Limb (tissue), 2 donors: ENCODE results near the gene RALGDS.

ENCODE experiments used
- DNase-seq, 2 donors: peaks; one replicate each; pipeline ENCODE4 v3.0.0-alpha.2; 2016; ENCODE audit errors: extremely low spot score in 2 of 2

RALGDS gene

DNA sequence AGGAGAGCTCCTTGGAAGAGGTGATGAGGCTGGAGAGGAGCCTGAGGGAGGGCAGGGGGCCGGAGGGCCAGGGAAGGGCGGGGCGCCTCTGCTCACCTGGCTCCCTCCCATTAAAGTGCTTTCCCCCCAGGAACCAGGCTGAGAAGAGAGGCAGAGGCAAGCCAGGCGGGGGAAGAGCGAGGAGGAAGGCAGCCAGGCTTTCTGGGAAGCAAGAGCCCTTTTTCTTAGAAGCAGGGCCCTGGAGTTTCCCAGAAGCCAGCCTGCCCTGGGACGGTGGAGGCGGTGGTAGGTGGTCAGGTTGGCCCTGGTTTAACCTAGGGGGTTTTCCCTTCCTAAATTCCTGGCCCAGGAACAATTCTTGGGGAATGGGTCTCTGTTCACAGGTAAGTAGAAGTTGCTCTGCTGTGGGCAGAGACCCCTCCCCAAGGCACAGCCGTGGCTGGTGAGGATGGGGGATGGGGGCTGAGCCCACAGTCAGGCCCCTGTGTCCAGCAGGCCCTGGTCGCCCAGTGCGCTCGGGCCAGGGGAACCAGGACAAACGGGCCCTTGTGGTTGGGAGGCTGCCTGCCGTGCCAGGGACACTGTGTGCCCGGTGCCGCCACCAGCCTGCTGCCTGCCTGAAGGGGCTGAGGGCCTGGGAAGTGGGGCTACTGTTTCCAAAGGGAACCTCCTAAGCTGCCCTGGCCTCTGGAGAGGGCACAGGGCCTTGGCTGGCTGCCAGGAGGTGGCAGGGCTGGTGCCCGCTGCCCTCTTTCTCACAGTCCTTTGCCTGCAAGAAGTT is 16.6 kb upstream of the RALGDS start:
- DNase-seq: no peak

DNA sequence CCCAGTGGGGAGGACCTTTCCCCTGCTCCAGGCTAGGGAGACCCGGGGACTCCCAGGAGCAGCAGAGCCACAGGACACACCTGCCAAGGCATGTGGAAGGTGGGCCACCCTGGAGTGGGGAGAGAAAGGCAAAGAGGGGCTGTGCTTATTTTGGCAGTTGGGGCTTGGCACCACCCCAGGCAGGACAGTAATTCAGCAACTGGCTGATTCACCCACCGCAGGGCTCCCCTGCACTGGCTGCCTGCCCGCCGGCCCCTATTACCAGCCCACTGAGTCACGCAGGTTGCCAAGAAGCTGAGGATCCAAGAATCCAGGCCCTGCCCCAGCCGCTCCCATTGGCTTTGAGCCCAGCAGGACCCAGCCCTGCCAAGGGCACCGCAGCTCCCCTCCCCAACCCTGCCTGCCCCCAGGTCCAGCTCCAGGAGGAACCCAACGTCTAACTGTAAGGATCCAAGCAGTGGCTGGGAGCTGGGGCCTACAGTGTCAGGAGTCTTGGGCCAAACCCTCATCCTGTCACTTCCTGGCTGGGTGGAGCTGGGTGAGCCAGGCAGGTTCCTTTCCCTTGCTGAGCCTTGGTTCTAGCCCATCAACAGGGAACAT is 14.2 kb upstream of the RALGDS start:
- peak in 1 of 2 donors; percentile 79 for DNase-seq

GRCh38 chr9:133134388-133135145 is 13.5 kb upstream of the RALGDS start:
- DNase-seq: no peak

DNA sequence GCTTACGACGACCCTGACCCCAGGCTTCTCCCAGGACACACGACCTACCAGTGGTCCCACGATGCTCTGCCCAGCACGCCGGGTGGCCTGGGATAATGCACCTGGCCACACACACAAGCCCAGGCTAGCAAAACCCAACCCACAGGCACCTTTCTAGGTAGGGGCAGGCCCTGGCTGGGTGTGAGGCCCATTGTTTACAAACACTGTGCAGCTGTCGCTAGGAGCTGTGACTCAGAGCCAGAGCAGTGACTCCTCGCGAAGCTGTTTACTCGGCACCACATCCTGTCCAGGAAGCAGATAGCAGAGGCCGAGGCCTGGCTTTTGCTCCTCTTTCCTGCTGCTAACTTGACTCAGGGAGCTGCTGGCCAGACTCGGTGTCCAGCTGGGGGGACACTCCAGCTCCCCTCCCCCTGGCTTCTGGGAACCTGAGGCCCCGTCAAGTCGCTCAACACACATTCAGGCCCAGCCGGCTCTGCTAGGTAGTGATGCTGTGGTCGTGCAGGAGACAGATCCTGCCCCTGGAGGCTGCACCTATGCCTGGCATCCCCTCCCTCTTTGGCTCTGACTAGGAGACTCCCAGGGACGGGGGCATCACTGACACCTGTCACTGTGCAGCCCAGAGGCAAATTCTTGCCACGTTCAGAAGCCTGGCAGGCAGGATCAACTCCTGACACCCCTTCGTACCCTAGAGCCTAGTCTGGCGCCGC is 12.8 kb upstream of the RALGDS start:
- DNase-seq: peak; percentile 71 to 73

DNA sequence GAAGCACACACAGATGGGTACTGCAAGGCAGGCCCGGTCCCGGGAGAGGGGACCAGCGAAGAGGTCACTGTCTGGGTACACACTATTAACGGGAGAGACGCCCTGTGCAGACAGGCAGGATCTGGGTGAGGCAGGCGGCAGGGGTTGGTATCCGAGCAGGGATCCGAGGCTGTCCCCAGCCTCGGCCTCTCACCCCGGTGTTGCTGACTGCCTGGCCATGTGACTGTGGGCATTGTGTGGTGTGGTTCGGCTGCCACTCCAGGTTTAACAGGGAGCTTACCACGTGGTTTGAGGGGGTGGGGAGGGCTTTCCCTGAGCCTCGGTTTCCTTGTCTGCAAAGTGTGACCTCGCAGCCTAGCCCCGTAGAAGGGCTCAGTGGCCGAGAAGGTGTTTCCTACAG is 11.1 kb upstream of the RALGDS start:
- no peak for DNase-seq

- no peak for DNase-seq
Measured at GRCh38 chr9:133131506-133131905, 10.5 kb upstream of the RALGDS start.

- no peak for DNase-seq
Measured at GRCh38 chr9:133130685-133131244, 9.7 kb upstream of the RALGDS start.

DNA sequence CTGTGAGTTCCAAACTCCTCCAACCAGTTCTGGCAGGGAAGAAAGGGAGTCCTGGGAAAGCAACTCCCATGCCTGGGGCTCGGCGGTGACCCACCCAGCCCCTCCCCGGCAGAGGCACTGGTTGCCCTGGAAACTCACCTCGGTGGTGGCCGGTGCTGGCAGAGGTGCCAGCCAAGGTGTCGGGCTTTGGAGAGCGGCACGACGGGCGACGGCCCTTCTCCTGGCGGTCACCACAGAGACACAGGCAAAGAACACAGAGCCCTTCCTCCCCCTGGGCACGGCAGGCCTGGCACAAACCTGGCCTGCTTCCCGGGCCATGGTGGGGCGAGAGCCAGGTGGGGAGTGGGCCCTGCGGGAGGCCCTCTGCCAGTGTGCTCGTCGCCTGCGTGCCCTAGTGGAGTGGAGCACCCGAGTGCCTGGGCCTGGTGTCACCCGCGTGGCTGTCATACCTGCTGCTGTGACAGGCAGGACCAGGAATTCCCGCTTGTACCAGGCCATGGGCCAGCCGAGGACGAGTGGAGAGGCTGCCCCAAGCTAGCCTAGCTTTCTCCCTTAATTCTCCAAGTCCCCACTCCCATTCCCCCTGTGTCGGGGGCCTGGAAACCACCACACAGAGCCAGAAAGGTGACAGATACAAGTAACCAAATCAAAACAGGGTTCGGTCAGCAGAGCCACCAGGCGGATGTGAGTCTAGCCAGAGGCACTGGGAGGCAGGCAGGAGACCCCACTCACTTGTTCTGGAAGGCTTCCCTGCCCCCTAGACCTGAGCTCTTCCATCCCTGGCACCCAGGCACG is 8.2 kb upstream of the RALGDS start:
- DNase-seq: no peak

DNA sequence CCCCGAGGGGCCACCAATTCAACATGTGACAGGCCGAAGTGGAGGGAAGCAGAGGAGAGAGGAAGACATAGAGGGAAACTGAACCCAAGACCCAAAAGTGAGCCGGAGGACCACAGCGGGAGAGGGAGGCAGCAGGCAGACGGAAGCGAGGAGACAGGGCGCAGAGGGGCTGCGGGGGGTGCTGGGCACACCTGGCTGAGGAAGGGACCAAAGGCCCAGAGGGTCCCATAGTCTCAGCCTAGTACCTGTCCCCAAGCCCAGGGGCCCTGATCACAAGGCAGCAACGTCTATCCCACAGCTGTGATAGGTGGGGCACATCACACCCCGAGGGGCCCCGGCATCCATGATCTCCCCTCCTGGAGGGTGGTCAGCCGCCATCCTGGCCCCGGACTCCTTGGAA is 7.1 kb upstream of the RALGDS start:
- DNase-seq: no peak

GRCh38 chr9:133127340-133127981 is 6.4 kb upstream of the RALGDS start:
- DNase-seq: no peak

DNA sequence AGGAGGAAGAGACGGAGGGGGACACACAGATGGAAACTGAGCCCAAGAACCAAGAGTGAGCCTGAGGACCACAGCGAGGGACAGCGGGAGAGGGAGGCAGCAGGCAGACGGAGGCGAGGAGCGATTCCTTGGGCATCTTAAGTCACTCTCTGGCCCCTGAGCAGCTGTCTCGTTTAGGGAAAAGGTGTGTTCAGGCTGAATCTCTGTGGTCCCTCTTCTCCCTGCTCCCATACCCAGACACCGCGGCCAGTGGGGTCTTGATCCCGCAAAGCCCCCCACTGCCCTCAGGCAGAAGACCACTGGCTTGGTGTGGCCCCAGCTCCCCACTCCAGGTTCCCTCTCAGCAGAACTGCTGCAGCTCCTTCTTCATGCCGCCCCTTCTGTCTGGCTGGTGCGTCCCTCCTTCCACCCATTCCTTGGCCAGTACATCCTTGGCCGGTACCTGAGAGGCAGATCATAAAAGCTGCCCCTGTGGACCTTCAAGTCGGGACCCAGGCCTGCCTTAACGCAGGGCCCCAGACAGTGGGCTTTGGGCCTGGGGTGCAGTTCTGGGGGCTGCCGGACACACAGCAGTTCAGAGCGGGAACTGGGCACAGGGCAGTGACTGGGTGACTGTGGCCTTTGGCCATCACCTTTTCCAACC is 5.8 kb upstream of the RALGDS start:
- DNase-seq: no peak

DNA sequence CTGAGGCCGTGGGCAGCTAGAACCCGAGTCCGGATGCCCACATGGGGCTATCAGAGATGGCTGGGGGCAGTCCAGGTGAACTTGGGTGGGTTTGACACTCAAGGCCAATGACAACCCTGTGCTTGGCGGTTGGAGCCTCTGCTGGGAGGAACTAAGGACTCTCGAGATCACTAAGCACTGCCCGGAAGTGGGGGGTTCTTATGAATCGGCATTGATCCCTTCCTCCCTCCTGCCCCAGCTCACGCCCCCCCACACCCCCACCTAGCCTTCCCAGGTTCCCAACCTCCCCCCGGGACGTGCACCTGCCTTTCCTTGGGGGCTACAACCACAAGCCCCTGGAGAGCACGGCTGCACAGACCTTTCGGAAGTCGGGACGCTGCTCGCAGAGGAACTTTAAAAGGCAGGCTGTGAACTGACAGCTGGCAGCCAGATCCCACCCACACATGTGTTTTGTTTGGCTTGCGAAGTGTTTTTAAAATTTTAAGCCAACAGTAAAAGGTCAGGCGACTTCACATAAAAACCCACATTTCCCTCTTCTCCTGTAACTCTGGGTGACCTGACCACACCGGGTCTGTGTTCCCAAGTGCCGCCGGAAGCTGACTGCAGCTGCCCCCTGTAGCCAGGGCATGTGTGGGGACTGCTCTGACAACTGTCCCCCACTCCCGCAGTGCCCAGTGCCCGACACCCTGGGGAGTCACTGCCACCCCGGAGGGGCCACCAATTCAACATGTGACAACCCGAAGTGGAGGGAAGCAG is 5.1 kb upstream of the RALGDS start:
- DNase-seq: no peak

- no peak for DNase-seq
Measured at GRCh38 chr9:133124907-133125275, 3.9 kb upstream of the RALGDS start.

DNA sequence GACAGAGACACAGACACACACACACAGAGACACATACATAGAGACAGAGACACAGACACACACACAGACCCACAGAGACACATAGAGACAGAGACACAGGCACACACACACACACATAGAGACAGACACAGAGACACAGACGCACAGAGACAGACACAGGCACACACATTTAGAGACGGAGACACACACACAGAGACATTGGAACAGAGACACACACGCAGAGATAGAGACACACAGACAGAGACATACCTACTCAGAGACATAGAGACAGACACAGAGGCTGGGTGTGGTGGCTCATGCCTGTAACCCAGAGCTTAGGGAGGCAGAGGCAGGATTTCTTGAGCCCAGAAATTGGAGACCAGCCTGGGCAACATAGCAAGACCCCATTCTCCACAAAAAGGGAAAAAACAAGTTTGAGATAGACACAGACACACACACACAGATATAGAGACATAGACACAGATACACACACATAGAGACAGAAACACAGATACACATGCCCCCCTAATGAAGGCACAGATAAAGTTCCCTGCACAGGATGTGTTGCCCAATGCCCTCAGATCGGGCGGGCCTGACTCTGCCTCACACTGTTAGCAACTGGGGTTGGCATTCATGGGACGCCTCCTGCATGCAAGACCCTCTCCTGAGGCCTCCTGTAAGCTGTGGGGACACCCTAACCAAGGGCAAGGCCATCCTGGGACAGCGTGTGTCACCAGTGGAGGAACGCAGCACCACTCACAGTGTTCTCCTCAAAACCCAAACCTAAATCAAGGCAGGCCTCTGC is 3.3 kb upstream of the RALGDS start:
- no peak for DNase-seq

DNA sequence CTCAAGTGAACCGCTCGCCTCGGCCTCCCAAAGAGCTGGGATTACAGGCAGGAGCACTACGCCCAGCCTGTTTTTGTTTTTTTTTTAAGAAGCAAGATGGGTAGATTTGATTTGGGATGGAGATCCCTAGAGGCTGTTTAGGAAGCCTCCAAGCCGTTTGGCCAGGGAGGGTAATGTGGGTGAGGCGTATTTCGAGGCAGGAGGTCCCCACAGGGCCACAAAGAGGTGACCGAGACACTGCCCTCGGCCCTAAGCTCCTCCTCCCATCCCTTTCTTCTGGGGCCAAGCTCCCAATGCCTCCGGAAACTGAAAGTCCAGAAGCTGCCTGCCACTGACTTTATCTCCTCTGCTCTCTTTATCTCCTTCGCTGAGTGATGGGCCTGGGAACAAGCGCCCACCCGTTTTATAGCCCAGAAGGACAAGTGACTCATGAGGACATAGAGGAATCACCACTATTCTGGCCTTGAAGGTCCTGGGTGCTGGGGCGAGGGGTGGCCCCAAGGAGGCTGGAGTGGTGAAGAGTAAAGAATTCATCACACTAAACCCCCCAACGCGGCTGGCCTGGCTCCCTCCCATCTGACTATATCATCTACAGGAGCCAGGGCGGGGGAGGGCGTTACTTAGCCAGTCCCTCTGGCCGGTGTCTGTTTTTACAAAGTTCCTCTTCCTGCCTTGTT is 2.0 kb upstream of the RALGDS start:
- no peak for DNase-seq

DNA sequence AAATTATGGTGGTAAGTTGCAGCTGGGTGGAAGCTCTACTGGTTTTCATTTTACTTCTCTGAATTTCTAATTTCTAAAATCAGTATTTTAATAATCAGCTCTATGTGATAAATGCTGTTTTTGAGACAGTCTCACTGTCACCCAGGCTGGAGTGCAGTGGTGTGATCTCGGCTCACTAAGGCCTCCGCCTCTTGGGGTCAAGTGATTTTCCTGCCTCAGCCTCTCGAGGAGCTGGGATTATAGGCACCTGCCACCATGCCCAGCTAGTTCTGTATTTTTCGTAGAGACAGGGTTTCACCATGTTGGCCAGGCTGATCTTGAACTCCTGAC is 1.5 kb upstream of the RALGDS start:
- no peak for DNase-seq

- DNase-seq: no peak
Measured at GRCh38 chr9:133121915-133122550, 993 bp upstream of the RALGDS start.
